ENCODE results near the gene SEMA4D. TPM values are rescaled to one million over a fixed set of nuclear protein-coding genes. Genes with fewer than 3 reads are reported as not detected.

SEMA4D gene
- polyA plus RNA-seq, 1 donor from 2014 or later: 34.0 TPM

DNA sequence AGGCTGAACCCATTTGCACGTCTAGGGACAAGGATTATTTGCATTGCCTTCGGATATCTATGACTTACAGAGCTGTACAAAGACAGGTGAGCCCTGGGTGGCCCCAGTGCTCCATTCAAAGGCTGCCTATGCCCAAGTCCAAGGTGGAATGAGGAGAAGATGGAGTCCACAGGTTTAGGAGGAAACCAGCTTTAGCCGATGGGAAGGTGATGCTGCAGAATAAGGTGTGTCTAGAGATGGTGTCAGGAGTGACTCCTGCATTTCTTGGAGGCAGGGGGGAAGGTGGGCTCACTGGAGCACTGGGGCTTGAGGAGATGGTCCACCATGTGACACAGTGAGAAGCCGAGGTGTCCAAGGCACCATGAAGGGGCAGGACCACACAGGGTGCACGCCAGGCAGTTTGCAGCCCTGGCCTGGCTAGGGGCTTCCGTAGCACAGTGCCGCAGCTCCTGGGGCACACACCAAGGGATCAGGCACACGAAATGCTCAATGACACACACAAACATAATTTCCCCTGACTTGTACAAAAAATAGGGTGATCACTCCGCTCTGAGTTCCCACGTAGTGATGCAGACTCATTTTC, 32.1 kb downstream of the SEMA4D start:
- Histone ChIP-seq H3K79me2 (replicated peaks; ENCODE audit: insufficient read depth, low read length) (peaks cover 58% of the 10 kb centered on the region), H4K20me1 (ENCODE audit: insufficient read depth) (no peaks in the 10 kb centered on the region), H3K9ac (ENCODE audit: low read length) (no peak overlapping the region), H3K36me3 (ENCODE audit: insufficient read depth, low read length) (no peaks in the 10 kb centered on the region), H3K4me2 (ENCODE audit: low read length) (no peak overlapping the region), H3K4me3 (ENCODE audit: low read length) (no peak overlapping the region), H3K9me2 (ENCODE audit: insufficient read depth, low read length) (no peaks in the 10 kb centered on the region), H3F3A (ENCODE audit: insufficient read depth, low read length, poor library complexity, severe bottlenecking) (no peaks in the 10 kb centered on the region), H2AFZ (ENCODE audit: low read depth, low read length) (no peak overlapping the region), H3K9me3 (ENCODE audit: low read length) (no peaks in the 10 kb centered on the region), H3K27me3 (ENCODE audit: insufficient read depth, low read depth, low read length) (no peaks in the 10 kb centered on the region), H3K27ac (ENCODE audit: low read length) (no peak overlapping the region)
- TF ChIP-seq, protein P1, sequence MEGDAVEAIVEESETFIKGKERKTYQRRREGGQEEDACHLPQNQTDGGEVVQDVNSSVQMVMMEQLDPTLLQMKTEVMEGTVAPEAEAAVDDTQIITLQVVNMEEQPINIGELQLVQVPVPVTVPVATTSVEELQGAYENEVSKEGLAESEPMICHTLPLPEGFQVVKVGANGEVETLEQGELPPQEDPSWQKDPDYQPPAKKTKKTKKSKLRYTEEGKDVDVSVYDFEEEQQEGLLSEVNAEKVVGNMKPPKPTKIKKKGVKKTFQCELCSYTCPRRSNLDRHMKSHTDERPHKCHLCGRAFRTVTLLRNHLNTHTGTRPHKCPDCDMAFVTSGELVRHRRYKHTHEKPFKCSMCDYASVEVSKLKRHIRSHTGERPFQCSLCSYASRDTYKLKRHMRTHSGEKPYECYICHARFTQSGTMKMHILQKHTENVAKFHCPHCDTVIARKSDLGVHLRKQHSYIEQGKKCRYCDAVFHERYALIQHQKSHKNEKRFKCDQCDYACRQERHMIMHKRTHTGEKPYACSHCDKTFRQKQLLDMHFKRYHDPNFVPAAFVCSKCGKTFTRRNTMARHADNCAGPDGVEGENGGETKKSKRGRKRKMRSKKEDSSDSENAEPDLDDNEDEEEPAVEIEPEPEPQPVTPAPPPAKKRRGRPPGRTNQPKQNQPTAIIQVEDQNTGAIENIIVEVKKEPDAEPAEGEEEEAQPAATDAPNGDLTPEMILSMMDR (IDR thresholded peaks at IDR 0.05; ENCODE audit: poor library complexity, severe bottlenecking): no peak
- no peak for TF ChIP-seq MXI1 (conservative IDR thresholded peaks at IDR 0.05; ENCODE audit: poor library complexity, severe bottlenecking)
- TF ChIP-seq, protein P2, sequence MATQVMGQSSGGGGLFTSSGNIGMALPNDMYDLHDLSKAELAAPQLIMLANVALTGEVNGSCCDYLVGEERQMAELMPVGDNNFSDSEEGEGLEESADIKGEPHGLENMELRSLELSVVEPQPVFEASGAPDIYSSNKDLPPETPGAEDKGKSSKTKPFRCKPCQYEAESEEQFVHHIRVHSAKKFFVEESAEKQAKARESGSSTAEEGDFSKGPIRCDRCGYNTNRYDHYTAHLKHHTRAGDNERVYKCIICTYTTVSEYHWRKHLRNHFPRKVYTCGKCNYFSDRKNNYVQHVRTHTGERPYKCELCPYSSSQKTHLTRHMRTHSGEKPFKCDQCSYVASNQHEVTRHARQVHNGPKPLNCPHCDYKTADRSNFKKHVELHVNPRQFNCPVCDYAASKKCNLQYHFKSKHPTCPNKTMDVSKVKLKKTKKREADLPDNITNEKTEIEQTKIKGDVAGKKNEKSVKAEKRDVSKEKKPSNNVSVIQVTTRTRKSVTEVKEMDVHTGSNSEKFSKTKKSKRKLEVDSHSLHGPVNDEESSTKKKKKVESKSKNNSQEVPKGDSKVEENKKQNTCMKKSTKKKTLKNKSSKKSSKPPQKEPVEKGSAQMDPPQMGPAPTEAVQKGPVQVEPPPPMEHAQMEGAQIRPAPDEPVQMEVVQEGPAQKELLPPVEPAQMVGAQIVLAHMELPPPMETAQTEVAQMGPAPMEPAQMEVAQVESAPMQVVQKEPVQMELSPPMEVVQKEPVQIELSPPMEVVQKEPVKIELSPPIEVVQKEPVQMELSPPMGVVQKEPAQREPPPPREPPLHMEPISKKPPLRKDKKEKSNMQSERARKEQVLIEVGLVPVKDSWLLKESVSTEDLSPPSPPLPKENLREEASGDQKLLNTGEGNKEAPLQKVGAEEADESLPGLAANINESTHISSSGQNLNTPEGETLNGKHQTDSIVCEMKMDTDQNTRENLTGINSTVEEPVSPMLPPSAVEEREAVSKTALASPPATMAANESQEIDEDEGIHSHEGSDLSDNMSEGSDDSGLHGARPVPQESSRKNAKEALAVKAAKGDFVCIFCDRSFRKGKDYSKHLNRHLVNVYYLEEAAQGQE (IDR thresholded peaks at IDR 0.05; ENCODE audit: borderline replicate concordance): no peak
- no peak for TF ChIP-seq TAF1 (IDR thresholded peaks at IDR 0.05; ENCODE audit: low read depth)
- no peak for TF ChIP-seq SMC3 (conservative IDR thresholded peaks at IDR 0.05; ENCODE audit: poor library complexity)
- no peak for TF ChIP-seq EP300 (conservative IDR thresholded peaks at IDR 0.05; ENCODE audit: poor library complexity, severe bottlenecking)
- TF ChIP-seq POLR2AphosphoS5 (IDR thresholded peaks at IDR 0.05): no peak
- TF ChIP-seq RAD21 (conservative IDR thresholded peaks at IDR 0.05): no peak
- TF ChIP-seq EZH2 (IDR thresholded peaks at IDR 0.05; ENCODE audit: borderline replicate concordance, insufficient read depth, low read length, poor library complexity, severe bottlenecking): no peak

DNA sequence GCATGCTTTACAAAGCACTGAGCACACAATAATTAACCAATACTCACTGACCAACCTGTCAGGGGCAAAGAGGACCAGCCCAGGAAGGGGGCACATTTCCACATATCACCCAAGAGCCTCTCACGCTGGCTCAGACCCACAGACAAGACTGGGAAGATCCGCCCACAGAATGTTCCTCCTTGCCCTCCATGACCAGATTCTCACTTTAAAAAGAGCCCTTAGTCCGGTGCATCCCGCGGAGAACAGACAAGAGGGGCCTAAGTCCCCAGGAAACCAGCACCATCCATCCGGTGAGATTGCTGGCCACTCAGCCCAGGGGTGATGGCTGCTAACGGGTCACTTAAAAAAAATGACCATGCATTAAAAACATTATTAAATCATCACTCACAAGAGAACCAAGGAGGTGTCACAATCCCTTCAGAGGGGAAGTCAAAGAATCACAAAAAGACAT, 32.9 kb downstream of the SEMA4D start:
- H3K79me2 ChIP-seq (replicated peaks; ENCODE audit: insufficient read depth, low read length): peaks cover 62% of the 10 kb centered on the region
- H3K27me3 ChIP-seq (ENCODE audit: insufficient read depth, low read depth, low read length): no peaks in the 10 kb centered on the region
- no peak overlapping the region for H3K27ac ChIP-seq (ENCODE audit: low read length)
- H2AFZ ChIP-seq (ENCODE audit: low read depth, low read length): no peak overlapping the region
- H4K20me1 ChIP-seq (ENCODE audit: insufficient read depth): no peaks in the 10 kb centered on the region
- no peaks in the 10 kb centered on the region for H3F3A ChIP-seq (ENCODE audit: insufficient read depth, low read length, poor library complexity, severe bottlenecking)
- H3K9me3 ChIP-seq (ENCODE audit: low read length): no peaks in the 10 kb centered on the region
- H3K4me3 ChIP-seq (ENCODE audit: low read length): no peak overlapping the region
- H3K4me2 ChIP-seq (ENCODE audit: low read length): no peak overlapping the region
- TF ChIP-seq TAF1 (IDR thresholded peaks at IDR 0.05; ENCODE audit: low read depth): no peak
- no peak for TF ChIP-seq POLR2AphosphoS5 (IDR thresholded peaks at IDR 0.05)
- TF ChIP-seq EZH2 (IDR thresholded peaks at IDR 0.05; ENCODE audit: borderline replicate concordance, insufficient read depth, low read length, poor library complexity, severe bottlenecking): no peak
- TF ChIP-seq EP300 (conservative IDR thresholded peaks at IDR 0.05; ENCODE audit: poor library complexity, severe bottlenecking): no peak
- no peak for TF ChIP-seq MXI1 (conservative IDR thresholded peaks at IDR 0.05; ENCODE audit: poor library complexity, severe bottlenecking)
- TF ChIP-seq, protein P1 (IDR thresholded peaks at IDR 0.05; ENCODE audit: poor library complexity, severe bottlenecking): no peak
- no peak for TF ChIP-seq RAD21 (conservative IDR thresholded peaks at IDR 0.05)
- no peak for TF ChIP-seq SMC3 (conservative IDR thresholded peaks at IDR 0.05; ENCODE audit: poor library complexity)
- H3K9me2 ChIP-seq (ENCODE audit: insufficient read depth, low read length): no peaks in the 10 kb centered on the region
- no peak overlapping the region for H3K9ac ChIP-seq (ENCODE audit: low read length)
- no peaks in the 10 kb centered on the region for H3K36me3 ChIP-seq (ENCODE audit: insufficient read depth, low read length)
